Measurements from ENCODE around the gene ADAM23. TPM values are rescaled to one million over a fixed set of nuclear protein-coding genes. Genes with fewer than 3 reads are reported as not detected.
A peak's percentile ranks its signal among the peaks of the same experiment; 100 is the strongest.

Gene ADAM23
- total and polyA plus RNA-seq, 3 experiments from 2014 or later, result 0.55 to 0.98 TPM; not detected in 1

- H3K36me3 Mint-ChIP-seq, result no peaks in the 10 kb centered on the region
- ChIA-PET POLR2A (no interaction called here), CTCF (no interaction called here)
- no peaks in the 10 kb centered on the region for H3K9me3 ChIP-seq (ENCODE audit: low read length)
- no peaks in the 10 kb centered on the region for H3K4me1 ChIP-seq (ENCODE audit: insufficient read depth, low read length)
- no peaks in the 10 kb centered on the region for H3K9me3 Mint-ChIP-seq
- peaks cover 3 to 19% (median 17%) of the 10 kb centered on the region in 3 donors for H3K4me1 Mint-ChIP-seq
- no peak overlapping the region for H3K27ac ChIP-seq (ENCODE audit: low read depth, low read length)
- H3K4me3 ChIP-seq (ENCODE audit: low read length), result no peak overlapping the region
- H3K36me3 ChIP-seq (ENCODE audit: insufficient read depth, low read length), result no peaks in the 10 kb centered on the region
- peaks cover 2 to 3% of the 10 kb centered on the region in 2 donors for H3K27me3 Mint-ChIP-seq
- H3K27ac Mint-ChIP-seq, result no peak overlapping the region
- no peak for DNase-seq
- H3K4me3 Mint-ChIP-seq, result no peak overlapping the region
- H3K27me3 ChIP-seq (ENCODE audit: insufficient read depth, low read length, poor library complexity, severe bottlenecking), result no peaks in the 10 kb centered on the region
These were observed 118.6 kb downstream of the ADAM23 start for GRCh38 chr2:206561962-206562361.

GRCh38 chr2:206562375-206562774 lies 119.0 kb downstream of the ADAM23 start:
- ChIA-PET POLR2A (no interaction called here), CTCF (no interaction called here)
- H3K4me3 Mint-ChIP-seq, result no peak overlapping the region

GRCh38 chr2:206563374-206563773 lies 120.0 kb downstream of the ADAM23 start:
- Mint-ChIP-seq H3K9me3 (no peaks in the 10 kb centered on the region), H3K4me1 (peaks cover under 1 to 13% (median 11%) of the 10 kb centered on the region in 3 donors), H3K36me3 (no peaks in the 10 kb centered on the region), H3K27ac (no peak overlapping the region), H3K4me3 (no peak overlapping the region), H3K27me3 (peaks cover 2 to 3% of the 10 kb centered on the region in 2 donors)
- ChIA-PET POLR2A (no interaction called here), CTCF (no interaction called here)
- no peak for DNase-seq
- Histone ChIP-seq H3K4me3 (ENCODE audit: low read length) (no peak overlapping the region), H3K27ac (ENCODE audit: low read depth, low read length) (no peak overlapping the region), H3K4me1 (ENCODE audit: insufficient read depth, low read length) (no peaks in the 10 kb centered on the region), H3K36me3 (ENCODE audit: insufficient read depth, low read length) (no peaks in the 10 kb centered on the region), H3K27me3 (ENCODE audit: insufficient read depth, low read length, poor library complexity, severe bottlenecking) (no peaks in the 10 kb centered on the region), H3K9me3 (ENCODE audit: low read length) (no peaks in the 10 kb centered on the region)

More at GRCh38 chr2:206562375-206562774, 119.0 kb downstream of the ADAM23 start:
- Mint-ChIP-seq H3K27ac (peak overlapping the region in 1 of 8 donors; percentile 70), H3K9me3 (no peaks in the 10 kb centered on the region), H3K36me3 (no peaks in the 10 kb centered on the region), H3K4me1 (peaks cover 3 to 19% (median 14%) of the 10 kb centered on the region in 3 donors), H3K27me3 (peaks cover 2 to 3% of the 10 kb centered on the region in 2 donors)
- no peak for DNase-seq
- Histone ChIP-seq H3K36me3 (ENCODE audit: insufficient read depth, low read length) (no peaks in the 10 kb centered on the region), H3K27me3 (ENCODE audit: insufficient read depth, low read length, poor library complexity, severe bottlenecking) (no peaks in the 10 kb centered on the region), H3K9me3 (ENCODE audit: low read length) (no peaks in the 10 kb centered on the region), H3K4me1 (ENCODE audit: insufficient read depth, low read length) (no peaks in the 10 kb centered on the region), H3K4me3 (ENCODE audit: low read length) (no peak overlapping the region), H3K27ac (ENCODE audit: low read depth, low read length) (no peak overlapping the region)

GRCh38 chr2:206565666-206566065 lies 122.3 kb downstream of the ADAM23 start:
- Mint-ChIP-seq H3K36me3 (no peaks in the 10 kb centered on the region), H3K27ac (peak overlapping the region in 1 of 8 donors; percentile 19), H3K4me3 (no peak overlapping the region), H3K9me3 (no peaks in the 10 kb centered on the region), H3K27me3 (peaks cover 2 to 3% of the 10 kb centered on the region in 2 donors), H3K4me1 (no peaks in the 10 kb centered on the region)
- H3K9me3 ChIP-seq (ENCODE audit: low read length), result no peaks in the 10 kb centered on the region
- no peaks in the 10 kb centered on the region for H3K36me3 ChIP-seq (ENCODE audit: insufficient read depth, low read length)
- ChIA-PET CTCF (no interaction called here), POLR2A (no interaction called here)
- H3K4me1 ChIP-seq (ENCODE audit: insufficient read depth, low read length), result no peaks in the 10 kb centered on the region
- H3K27me3 ChIP-seq (ENCODE audit: insufficient read depth, low read length, poor library complexity, severe bottlenecking), result no peaks in the 10 kb centered on the region
- H3K27ac ChIP-seq (ENCODE audit: low read depth, low read length), result no peak overlapping the region
- DNase-seq, result no peak
- no peak overlapping the region for H3K4me3 ChIP-seq (ENCODE audit: low read length)

GRCh38 chr2:206569470-206569869 lies 126.1 kb downstream of the ADAM23 start:
- H3K36me3 ChIP-seq (ENCODE audit: insufficient read depth, low read length), result no peaks in the 10 kb centered on the region
- POLR2A ChIA-PET, result no interaction called here

GRCh38 chr2:206570199-206570598 lies 126.9 kb downstream of the ADAM23 start:
- POLR2A ChIA-PET, result no interaction called here
- no peaks in the 10 kb centered on the region for H3K9me3 ChIP-seq (ENCODE audit: low read length)
- H3K36me3 ChIP-seq (ENCODE audit: insufficient read depth, low read length), result no peaks in the 10 kb centered on the region
- H3K27ac ChIP-seq (ENCODE audit: low read depth, low read length), result no peak overlapping the region
- no peaks in the 10 kb centered on the region for H3K4me1 ChIP-seq (ENCODE audit: insufficient read depth, low read length)
- no peaks in the 10 kb centered on the region for H3K27me3 ChIP-seq (ENCODE audit: insufficient read depth, low read length, poor library complexity, severe bottlenecking)
- Mint-ChIP-seq H3K27ac (no peak overlapping the region), H3K36me3 (no peaks in the 10 kb centered on the region), H3K9me3 (no peaks in the 10 kb centered on the region), H3K27me3 (no peaks in the 10 kb centered on the region), H3K4me1 (no peaks in the 10 kb centered on the region), H3K4me3 (no peak overlapping the region)
- no peak overlapping the region for H3K4me3 ChIP-seq (ENCODE audit: low read length)
- CTCF ChIA-PET, result no interaction called here
- no peak for DNase-seq

More at GRCh38 chr2:206569470-206569869, 126.1 kb downstream of the ADAM23 start:
- no peak for DNase-seq
- Histone ChIP-seq H3K4me1 (ENCODE audit: insufficient read depth, low read length) (no peaks in the 10 kb centered on the region), H3K9me3 (ENCODE audit: low read length) (no peaks in the 10 kb centered on the region), H3K27ac (ENCODE audit: low read depth, low read length) (no peak overlapping the region), H3K27me3 (ENCODE audit: insufficient read depth, low read length, poor library complexity, severe bottlenecking) (no peaks in the 10 kb centered on the region), H3K4me3 (ENCODE audit: low read length) (no peak overlapping the region)
- no peak overlapping the region for H3K27ac Mint-ChIP-seq
- CTCF ChIA-PET, result no interaction called here
- H3K4me3 Mint-ChIP-seq, result no peak overlapping the region
- H3K36me3 Mint-ChIP-seq, result no peaks in the 10 kb centered on the region
- no peaks in the 10 kb centered on the region for H3K27me3 Mint-ChIP-seq
- H3K4me1 Mint-ChIP-seq, result no peaks in the 10 kb centered on the region
- no peaks in the 10 kb centered on the region for H3K9me3 Mint-ChIP-seq

- Mint-ChIP-seq H3K9me3 (no peaks in the 10 kb centered on the region), H3K27me3 (no peaks in the 10 kb centered on the region), H3K27ac (no peak overlapping the region), H3K4me1 (no peaks in the 10 kb centered on the region), H3K36me3 (no peaks in the 10 kb centered on the region), H3K4me3 (no peak overlapping the region)
- DNase-seq, result no peak
- Histone ChIP-seq H3K4me3 (ENCODE audit: low read length) (no peak overlapping the region), H3K4me1 (ENCODE audit: insufficient read depth, low read length) (no peaks in the 10 kb centered on the region), H3K9me3 (ENCODE audit: low read length) (no peaks in the 10 kb centered on the region), H3K27me3 (ENCODE audit: insufficient read depth, low read length, poor library complexity, severe bottlenecking) (no peaks in the 10 kb centered on the region), H3K36me3 (ENCODE audit: insufficient read depth, low read length) (no peaks in the 10 kb centered on the region), H3K27ac (ENCODE audit: low read depth, low read length) (no peak overlapping the region)
- POLR2A ChIA-PET, result no interaction called here
- CTCF ChIA-PET, result no interaction called here
These were observed 129.4 kb downstream of the ADAM23 start for GRCh38 chr2:206572725-206573124.

- POLR2A ChIA-PET, result no interaction called here
These were observed 130.5 kb downstream of the ADAM23 start for GRCh38 chr2:206573793-206574192.

More at GRCh38 chr2:206573793-206574192, 130.5 kb downstream of the ADAM23 start:
- CTCF ChIA-PET, result no interaction called here
- H3K36me3 ChIP-seq (ENCODE audit: insufficient read depth, low read length), result no peaks in the 10 kb centered on the region
- Mint-ChIP-seq H3K4me1 (no peaks in the 10 kb centered on the region), H3K9me3 (peaks cover 0 to 3% (median 0%) of the 10 kb centered on the region in 5 donors), H3K4me3 (no peak overlapping the region), H3K27me3 (no peaks in the 10 kb centered on the region), H3K36me3 (no peaks in the 10 kb centered on the region), H3K27ac (no peak overlapping the region)
- no peaks in the 10 kb centered on the region for H3K27me3 ChIP-seq (ENCODE audit: insufficient read depth, low read length, poor library complexity, severe bottlenecking)
- no peaks in the 10 kb centered on the region for H3K9me3 ChIP-seq (ENCODE audit: low read length)
- H3K27ac ChIP-seq (ENCODE audit: low read depth, low read length), result no peak overlapping the region
- H3K4me1 ChIP-seq (ENCODE audit: insufficient read depth, low read length), result no peaks in the 10 kb centered on the region
- no peak for DNase-seq
- H3K4me3 ChIP-seq (ENCODE audit: low read length), result no peak overlapping the region
